ENCODE results near the gene C17orf67.

C17orf67 gene

GRCh38 chr17:56833809-56834379 lies at the start of gene C17orf67, which contains the start of gene DGKE:
C17orf67 (minus strand) TSS chr17:56833920; CDS start chr17:56815810, 18,110 bp downstream.
DGKE (plus strand) TSS chr17:56834151; CDS start chr17:56834796, 645 bp downstream.
- DNase-seq (ENCODE audit: low read depth, low spot score): no peak

GRCh38 chr17:56881685-56882295 lies 48.1 kb upstream of the C17orf67 start:
- no peak for DNase-seq (ENCODE audit: low read depth, low spot score)

- DNase-seq (ENCODE audit: low read depth, low spot score): no peak
Observed at GRCh38 chr17:56880571-56880970, 46.9 kb upstream of the C17orf67 start.

- DNase-seq (ENCODE audit: low read depth, low spot score): no peak
Observed at GRCh38 chr17:56880133-56880532, 46.4 kb upstream of the C17orf67 start.

GRCh38 chr17:56879280-56879679 lies 45.6 kb upstream of the C17orf67 start:
- DNase-seq (ENCODE audit: low read depth, low spot score): no peak

- no peak for DNase-seq (ENCODE audit: low read depth, low spot score)
Observed at GRCh38 chr17:56876766-56877179, 43.1 kb upstream of the C17orf67 start.

- DNase-seq (ENCODE audit: low read depth, low spot score): no peak
Observed at GRCh38 chr17:56870081-56870651, 36.4 kb upstream of the C17orf67 start.

- DNase-seq (ENCODE audit: low read depth, low spot score): no peak
Observed at GRCh38 chr17:56868716-56869115, 35.0 kb upstream of the C17orf67 start.

GRCh38 chr17:56867948-56868376 lies 34.2 kb upstream of the C17orf67 start:
- no peak for DNase-seq (ENCODE audit: low read depth, low spot score)

GRCh38 chr17:56866496-56866895 lies 32.8 kb upstream of the C17orf67 start:
- DNase-seq (ENCODE audit: low read depth, low spot score): no peak

GRCh38 chr17:56866076-56866475 lies 32.4 kb upstream of the C17orf67 start:
- no peak for DNase-seq (ENCODE audit: low read depth, low spot score)

GRCh38 chr17:56863974-56864373 lies 30.3 kb upstream of the C17orf67 start:
- DNase-seq (ENCODE audit: low read depth, low spot score): no peak

GRCh38 chr17:56861899-56862298 lies 28.2 kb upstream of the C17orf67 start:
- DNase-seq (ENCODE audit: low read depth, low spot score): no peak

GRCh38 chr17:56851008-56851407 lies 17.3 kb upstream of the C17orf67 start:
- no peak for DNase-seq (ENCODE audit: low read depth, low spot score)

- DNase-seq (ENCODE audit: low read depth, low spot score): no peak
Observed at GRCh38 chr17:56850591-56850990, 16.9 kb upstream of the C17orf67 start.

GRCh38 chr17:56849131-56849530 lies 15.4 kb upstream of the C17orf67 start:
- no peak for DNase-seq (ENCODE audit: low read depth, low spot score)

GRCh38 chr17:56847106-56847505 lies 13.4 kb upstream of the C17orf67 start:
- DNase-seq (ENCODE audit: low read depth, low spot score): no peak

- no peak for DNase-seq (ENCODE audit: low read depth, low spot score)
Observed at GRCh38 chr17:56845934-56846333, 12.2 kb upstream of the C17orf67 start.

- DNase-seq (ENCODE audit: low read depth, low spot score): no peak
Observed at GRCh38 chr17:56842577-56842976, 8.9 kb upstream of the C17orf67 start.

GRCh38 chr17:56838687-56839086 lies 5.0 kb upstream of the C17orf67 start:
- DNase-seq (ENCODE audit: low read depth, low spot score): no peak

GRCh38 chr17:56835264-56835585 lies 1.5 kb upstream of the C17orf67 start:
- DNase-seq (ENCODE audit: low read depth, low spot score): no peak

GRCh38 chr17:56834380-56835263 lies 902 bp upstream of the C17orf67 start:
- DNase-seq (ENCODE audit: low read depth, low spot score): no peak
